IMR-90 (cell line): ENCODE measurements around the gene STIM1.

Experiments used
- NFE2L2 ChIP-seq: fragments of 150-350 bp; IDR thresholded peaks from 2 replicates; pipeline ENCODE4 v1.6.1; 2016; ENCODE audit warnings: low read depth, mild to moderate bottlenecking, low read length
- TF ChIP-seq, protein P1 (sequence below): conservative IDR thresholded peaks from 2 replicates; pipeline ENCODE4 v1.5.1; 2012; ENCODE audit warnings: mild to moderate bottlenecking, low read depth, low read length, improper control_type of control experiment
- TF ChIP-seq, protein P2 (sequence below): fragments of 150-350 bp; IDR thresholded peaks from 2 replicates; pipeline ENCODE4 v1.6.1; 2017; ENCODE audit warnings: mild to moderate bottlenecking, antibody characterized with exemption, low read length, low read depth

DNA sequence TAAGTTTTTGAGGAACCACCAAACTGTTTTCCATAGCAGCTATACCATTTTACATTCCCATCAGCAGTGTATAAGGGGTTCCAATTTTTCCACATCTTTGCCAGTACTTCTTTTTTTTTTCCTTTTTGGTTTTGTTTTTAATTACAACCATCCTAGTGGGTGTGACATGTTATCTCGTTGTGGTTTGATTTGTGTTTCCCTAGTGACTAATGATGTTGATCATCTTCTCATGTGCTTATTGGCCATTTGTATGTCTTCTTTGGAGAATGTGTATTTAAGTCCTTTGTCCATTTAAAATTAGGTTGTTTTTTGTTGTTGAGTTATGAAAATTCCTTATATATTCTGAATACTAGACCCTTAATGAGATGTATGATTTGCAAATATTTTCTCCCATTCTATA, 59.3 kb downstream of the STIM1 start:
- TF ChIP-seq, protein P1, sequence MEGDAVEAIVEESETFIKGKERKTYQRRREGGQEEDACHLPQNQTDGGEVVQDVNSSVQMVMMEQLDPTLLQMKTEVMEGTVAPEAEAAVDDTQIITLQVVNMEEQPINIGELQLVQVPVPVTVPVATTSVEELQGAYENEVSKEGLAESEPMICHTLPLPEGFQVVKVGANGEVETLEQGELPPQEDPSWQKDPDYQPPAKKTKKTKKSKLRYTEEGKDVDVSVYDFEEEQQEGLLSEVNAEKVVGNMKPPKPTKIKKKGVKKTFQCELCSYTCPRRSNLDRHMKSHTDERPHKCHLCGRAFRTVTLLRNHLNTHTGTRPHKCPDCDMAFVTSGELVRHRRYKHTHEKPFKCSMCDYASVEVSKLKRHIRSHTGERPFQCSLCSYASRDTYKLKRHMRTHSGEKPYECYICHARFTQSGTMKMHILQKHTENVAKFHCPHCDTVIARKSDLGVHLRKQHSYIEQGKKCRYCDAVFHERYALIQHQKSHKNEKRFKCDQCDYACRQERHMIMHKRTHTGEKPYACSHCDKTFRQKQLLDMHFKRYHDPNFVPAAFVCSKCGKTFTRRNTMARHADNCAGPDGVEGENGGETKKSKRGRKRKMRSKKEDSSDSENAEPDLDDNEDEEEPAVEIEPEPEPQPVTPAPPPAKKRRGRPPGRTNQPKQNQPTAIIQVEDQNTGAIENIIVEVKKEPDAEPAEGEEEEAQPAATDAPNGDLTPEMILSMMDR: no peak
- TF ChIP-seq, protein P2, sequence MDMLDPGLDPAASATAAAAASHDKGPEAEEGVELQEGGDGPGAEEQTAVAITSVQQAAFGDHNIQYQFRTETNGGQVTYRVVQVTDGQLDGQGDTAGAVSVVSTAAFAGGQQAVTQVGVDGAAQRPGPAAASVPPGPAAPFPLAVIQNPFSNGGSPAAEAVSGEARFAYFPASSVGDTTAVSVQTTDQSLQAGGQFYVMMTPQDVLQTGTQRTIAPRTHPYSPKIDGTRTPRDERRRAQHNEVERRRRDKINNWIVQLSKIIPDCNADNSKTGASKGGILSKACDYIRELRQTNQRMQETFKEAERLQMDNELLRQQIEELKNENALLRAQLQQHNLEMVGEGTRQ: no peak
- no peak for TF ChIP-seq NFE2L2
